Mesothelial cell of epicardium (in vitro differentiated cells): ENCODE measurements around the gene PITRM1. TPM values are rescaled to one million over a fixed set of nuclear protein-coding genes. Genes with fewer than 3 reads are reported as not detected.
A peak's percentile ranks its signal among the peaks of the same experiment; 100 is the strongest.

ENCODE experiments used
- DNase-seq, 2 experiments: peaks; one replicate each; pipeline ENCODE4 v3.0.0; 2021; ENCODE audit warnings: low spot score in 2 of 2; ENCODE audit not compliant: unreplicated experiment in 2 of 2
- H3K27ac Mint-ChIP-seq: 2 replicates; pipeline ENCODE4 v1.8.0; 2021; ENCODE audit warnings: mixed read lengths
- H3K27me3 Mint-ChIP-seq: 2 replicates; pipeline ENCODE4 v1.8.0; 2021; ENCODE audit warnings: low read depth, mixed read lengths
- H3K36me3 Mint-ChIP-seq: 2 replicates; pipeline ENCODE4 v1.8.0; 2021; ENCODE audit warnings: mixed read lengths
- H3K4me1 Mint-ChIP-seq: 2 replicates; pipeline ENCODE4 v1.8.0; 2021; ENCODE audit warnings: mixed read lengths
- H3K4me3 Mint-ChIP-seq: 2 replicates; pipeline ENCODE4 v1.8.0; 2021; ENCODE audit warnings: mild to moderate bottlenecking, moderate library complexity, mixed read lengths
- H3K9me3 Mint-ChIP-seq: 2 replicates; pipeline ENCODE4 v1.8.0; 2021; ENCODE audit warnings: mixed read lengths
- CTCF ChIP-seq: fragments of 200-600 bp; sonication (generic); IDR thresholded peaks from one replicate; pipeline ENCODE4 v1.5.0; 2021; ENCODE audit warnings: antibody characterized with exemption; ENCODE audit not compliant: unreplicated experiment
- total RNA-seq: library from RNA; stranded (reverse); gene quantifications from 3 replicates; pipeline ENCODE4 v1.2.1, GENCODE V29; 2021

Gene PITRM1
- total RNA-seq, 1 donor from 2014 or later, result 75.5 TPM

GRCh38 chr10:3127921-3128320 lies 44.7 kb downstream of the PITRM1 start:
- Mint-ChIP-seq H3K27me3 (no peaks in the 10 kb centered on the region), H3K4me3 (no peak overlapping the region), H3K4me1 (peaks cover 10% of the 10 kb centered on the region), H3K36me3 (peaks cover 33% of the 10 kb centered on the region), H3K27ac (no peak overlapping the region), H3K9me3 (no peaks in the 10 kb centered on the region)
- no peak for DNase-seq
- no peak for TF ChIP-seq CTCF

GRCh38 chr10:3126741-3127346 lies 45.7 kb downstream of the PITRM1 start:
- H3K27me3 Mint-ChIP-seq, result no peaks in the 10 kb centered on the region
- H3K4me3 Mint-ChIP-seq, result no peak overlapping the region
- H3K36me3 Mint-ChIP-seq, result peaks cover 26% of the 10 kb centered on the region
- no peaks in the 10 kb centered on the region for H3K9me3 Mint-ChIP-seq
- peaks cover 10% of the 10 kb centered on the region for H3K4me1 Mint-ChIP-seq
- DNase-seq, result no peak
- peak overlapping the region; percentile 4 for H3K27ac Mint-ChIP-seq
- no peak for TF ChIP-seq CTCF

GRCh38 chr10:3126249-3126648 lies 46.3 kb downstream of the PITRM1 start:
- DNase-seq, result no peak
- peaks cover 10% of the 10 kb centered on the region for H3K4me1 Mint-ChIP-seq
- no peak overlapping the region for H3K4me3 Mint-ChIP-seq
- no peaks in the 10 kb centered on the region for H3K27me3 Mint-ChIP-seq
- no peaks in the 10 kb centered on the region for H3K9me3 Mint-ChIP-seq
- peak overlapping the region; percentile 4 for H3K27ac Mint-ChIP-seq
- peaks cover 25% of the 10 kb centered on the region for H3K36me3 Mint-ChIP-seq
- no peak for TF ChIP-seq CTCF

- Mint-ChIP-seq H3K4me3 (no peak overlapping the region), H3K4me1 (peaks cover 10% of the 10 kb centered on the region), H3K27ac (no peak overlapping the region), H3K27me3 (no peaks in the 10 kb centered on the region), H3K9me3 (no peaks in the 10 kb centered on the region), H3K36me3 (peaks cover 26% of the 10 kb centered on the region)
- TF ChIP-seq CTCF, result no peak
- DNase-seq, result no peak
These were observed 46.9 kb downstream of the PITRM1 start for GRCh38 chr10:3125527-3126170.

- Mint-ChIP-seq H3K27ac (no peak overlapping the region), H3K36me3 (peaks cover 22% of the 10 kb centered on the region), H3K4me3 (no peak overlapping the region), H3K9me3 (no peaks in the 10 kb centered on the region), H3K27me3 (no peaks in the 10 kb centered on the region), H3K4me1 (peaks cover 10% of the 10 kb centered on the region)
- TF ChIP-seq CTCF, result no peak
- no peak for DNase-seq
These were observed 48.0 kb downstream of the PITRM1 start for GRCh38 chr10:3124412-3125175.
